Measurements from ENCODE around the gene ADAMTS17.

ADAMTS17 gene

GRCh38 chr15:100049936-100050876, 291.6 kb downstream of the ADAMTS17 start:
- no peak overlapping the region for H3K4me3 ChIP-seq (ENCODE audit: low read depth, low read length)
- no peak for DNase-seq (ENCODE audit: low read depth)
- TF ChIP-seq, protein P1, sequence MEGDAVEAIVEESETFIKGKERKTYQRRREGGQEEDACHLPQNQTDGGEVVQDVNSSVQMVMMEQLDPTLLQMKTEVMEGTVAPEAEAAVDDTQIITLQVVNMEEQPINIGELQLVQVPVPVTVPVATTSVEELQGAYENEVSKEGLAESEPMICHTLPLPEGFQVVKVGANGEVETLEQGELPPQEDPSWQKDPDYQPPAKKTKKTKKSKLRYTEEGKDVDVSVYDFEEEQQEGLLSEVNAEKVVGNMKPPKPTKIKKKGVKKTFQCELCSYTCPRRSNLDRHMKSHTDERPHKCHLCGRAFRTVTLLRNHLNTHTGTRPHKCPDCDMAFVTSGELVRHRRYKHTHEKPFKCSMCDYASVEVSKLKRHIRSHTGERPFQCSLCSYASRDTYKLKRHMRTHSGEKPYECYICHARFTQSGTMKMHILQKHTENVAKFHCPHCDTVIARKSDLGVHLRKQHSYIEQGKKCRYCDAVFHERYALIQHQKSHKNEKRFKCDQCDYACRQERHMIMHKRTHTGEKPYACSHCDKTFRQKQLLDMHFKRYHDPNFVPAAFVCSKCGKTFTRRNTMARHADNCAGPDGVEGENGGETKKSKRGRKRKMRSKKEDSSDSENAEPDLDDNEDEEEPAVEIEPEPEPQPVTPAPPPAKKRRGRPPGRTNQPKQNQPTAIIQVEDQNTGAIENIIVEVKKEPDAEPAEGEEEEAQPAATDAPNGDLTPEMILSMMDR (IDR thresholded peaks at IDR 0.05; ENCODE audit: control insufficient read depth, extremely low read depth, insufficient read depth) = no peak

DNA sequence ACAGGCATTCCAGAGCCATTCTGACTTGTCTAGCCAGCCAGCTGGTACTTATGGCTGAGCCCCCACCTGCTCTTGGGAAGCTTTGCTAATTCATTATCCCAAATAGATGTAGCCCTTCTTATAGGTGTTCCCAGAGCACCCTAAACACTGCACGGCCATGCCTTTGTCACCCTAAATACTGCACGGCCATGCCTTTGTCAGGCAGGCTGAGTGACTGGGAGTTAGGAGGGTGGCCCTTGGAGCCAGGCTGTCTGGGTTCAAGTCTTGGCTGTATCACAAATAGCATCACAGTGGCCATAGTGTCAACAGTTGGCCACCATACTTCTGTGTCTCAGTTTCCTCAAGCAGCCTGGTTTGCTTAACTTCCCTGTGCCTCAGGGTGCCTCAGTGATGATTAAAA, 292.3 kb downstream of the ADAMTS17 start:
- no peak for DNase-seq (ENCODE audit: low read depth)
- TF ChIP-seq, protein P1 (IDR thresholded peaks at IDR 0.05; ENCODE audit: control insufficient read depth, extremely low read depth, insufficient read depth) = no peak
- H3K4me3 ChIP-seq (ENCODE audit: low read depth, low read length) = no peak overlapping the region

- TF ChIP-seq, protein P1 (IDR thresholded peaks at IDR 0.05; ENCODE audit: control insufficient read depth, extremely low read depth, insufficient read depth) = no peak
- no peak for DNase-seq (ENCODE audit: low read depth)
- no peak overlapping the region for H3K4me3 ChIP-seq (ENCODE audit: low read depth, low read length)
These were observed 293.0 kb downstream of the ADAMTS17 start for GRCh38 chr15:100048736-100049135.

GRCh38 chr15:100043692-100044091, 298.1 kb downstream of the ADAMTS17 start:
- TF ChIP-seq, protein P1 (IDR thresholded peaks at IDR 0.05; ENCODE audit: control insufficient read depth, extremely low read depth, insufficient read depth) = no peak
- peak overlapping the region; percentile 6; the same call in 1 of the 2 replicates for H3K4me3 ChIP-seq (ENCODE audit: low read depth, low read length)
- DNase-seq (ENCODE audit: low read depth) = peak; percentile 48

DNA sequence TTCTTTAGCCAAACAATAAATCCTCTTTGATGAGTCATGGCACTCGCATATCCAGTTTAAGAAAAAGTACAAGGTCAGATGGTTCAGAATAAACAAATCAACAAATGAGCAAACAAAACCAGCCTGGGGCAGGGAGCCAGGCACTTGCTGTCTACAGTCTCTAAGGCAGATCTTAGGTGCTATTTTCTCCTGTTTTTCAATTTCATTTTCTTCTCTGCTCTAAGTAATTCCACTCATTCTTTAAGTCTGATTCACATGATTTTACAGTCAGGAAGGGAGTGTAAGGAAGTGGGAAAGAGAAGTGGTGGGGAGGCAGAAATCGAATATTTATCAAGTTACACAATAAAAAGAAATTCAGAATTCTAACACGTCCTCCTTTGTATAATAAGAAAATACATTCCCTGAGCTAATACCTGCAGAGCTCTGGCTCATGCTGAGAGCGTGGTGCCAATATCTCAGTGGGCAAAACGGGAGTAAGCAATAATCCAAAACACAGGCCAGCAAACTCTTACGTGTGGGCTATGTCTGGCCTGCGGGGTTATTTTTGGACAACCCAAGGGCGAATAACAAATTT, 298.6 kb downstream of the ADAMTS17 start:
- H3K4me3 ChIP-seq (ENCODE audit: low read depth, low read length) = peak overlapping the region; percentile 6; the same call in 1 of the 2 replicates
- TF ChIP-seq, protein P1 (IDR thresholded peaks at IDR 0.05; ENCODE audit: control insufficient read depth, extremely low read depth, insufficient read depth) = no peak
- DNase-seq (ENCODE audit: low read depth) = peak; percentile 96

GRCh38 chr15:100042558-100042957, 299.2 kb downstream of the ADAMTS17 start:
- no peak for DNase-seq (ENCODE audit: low read depth)
- TF ChIP-seq, protein P1 (IDR thresholded peaks at IDR 0.05; ENCODE audit: control insufficient read depth, extremely low read depth, insufficient read depth) = no peak

More at GRCh38 chr15:100042558-100042957, 299.2 kb downstream of the ADAMTS17 start:
- H3K4me3 ChIP-seq (ENCODE audit: low read depth, low read length) = peak overlapping the region; percentile 19; the same call in 1 of the 2 replicates
